Measurements from ENCODE around the gene RPE.

RPE gene

GRCh38 chr2:210000464-210001324 is 1.7 kb upstream of the RPE start:
- TF ChIP-seq CTCF (IDR thresholded peaks at IDR 0.05; ENCODE audit: low read depth, low read length): no peak
- DNase-seq (ENCODE audit: extremely low read depth, low read depth): no peak

- no peak for DNase-seq (ENCODE audit: extremely low read depth, low read depth)
- no peak for TF ChIP-seq CTCF (IDR thresholded peaks at IDR 0.05; ENCODE audit: low read depth, low read length)
Observed at GRCh38 chr2:210003359-210003758, 921 bp downstream of the RPE start.

- DNase-seq (ENCODE audit: extremely low read depth, low read depth): no peak
- no peak for TF ChIP-seq CTCF (IDR thresholded peaks at IDR 0.05; ENCODE audit: low read depth, low read length)
Observed at GRCh38 chr2:210004881-210005280, 2.4 kb downstream of the RPE start.

- DNase-seq (ENCODE audit: extremely low read depth, low read depth): no peak
- no peak for TF ChIP-seq CTCF (IDR thresholded peaks at IDR 0.05; ENCODE audit: low read depth, low read length)
Observed at GRCh38 chr2:210007895-210008294, 5.5 kb downstream of the RPE start.

- no peak for DNase-seq (ENCODE audit: extremely low read depth, low read depth)
- TF ChIP-seq CTCF (IDR thresholded peaks at IDR 0.05; ENCODE audit: low read depth, low read length): no peak
Observed at GRCh38 chr2:210009126-210009525, 6.7 kb downstream of the RPE start.

GRCh38 chr2:210009896-210010295 is 7.5 kb downstream of the RPE start:
- no peak for TF ChIP-seq CTCF (IDR thresholded peaks at IDR 0.05; ENCODE audit: low read depth, low read length)
- no peak for DNase-seq (ENCODE audit: extremely low read depth, low read depth)

GRCh38 chr2:210020138-210020537 is 17.7 kb downstream of the RPE start:
- DNase-seq (ENCODE audit: extremely low read depth, low read depth): no peak
- TF ChIP-seq CTCF (IDR thresholded peaks at IDR 0.05; ENCODE audit: low read depth, low read length): no peak

Measured in AG09319 (cell line).